PC-3 (cell line): ENCODE data around the gene CCDC74B. TPM values are rescaled to one million over a fixed set of nuclear protein-coding genes. Genes with fewer than 3 reads are reported as not detected.
"Not testable (repeated sequence)": the region's sequence is repeated elsewhere in the genome, so short reads cannot be mapped to it uniquely, and the experiment has no call there.

Source experiments
- ATAC-seq: fragments of 200-7000 bp; cut with Tn5 transposase; 2 replicates; pipeline ENCODE4 v1.9.1; 2020; ENCODE audit warnings: mild to moderate bottlenecking, moderate library complexity
- BruUV-seq: library from RNA; stranded (reverse); fragments of 400-500 nt; replicated peaks from 2 replicates; lab custom pipeline; 2021; lab: Mats Ljungman, UMichigan
- CTCF ChIA-PET: fragments of 300-600 bp; sonication (Branson Sonifier 250); formaldehyde crosslinking; loops from one replicate; lab custom pipeline; 2022; ENCODE audit warnings: antibody characterized with exemption; lab: Charles Lee
- POLR2A ChIA-PET: fragments of 300-600 bp; sonication (Branson Sonifier 250); formaldehyde crosslinking; loops from one replicate; lab custom pipeline; 2022; ENCODE audit warnings: antibody characterized with exemption; ENCODE audit not compliant: unreplicated experiment; lab: Charles Lee
- DNase-seq: peaks from one replicate; pipeline ENCODE4 v3.0.0-alpha.2; 2015
- H2AFZ ChIP-seq: fragments of 300-600 bp; sonication (generic); 2 replicates; pipeline ENCODE4 v1.6.0; 2016; ENCODE audit warnings: antibody characterized with exemption, low read length
- H3F3A ChIP-seq: fragments of 300-600 bp; sonication (generic); one replicate; pipeline ENCODE4 v1.6.0; 2017; ENCODE audit warnings: antibody characterized with exemption, low read length, control low read depth, mild to moderate bottlenecking; ENCODE audit not compliant: unreplicated experiment
- H3K27ac ChIP-seq: fragments of 300-600 bp; sonication (generic); 2 replicates; pipeline ENCODE4 v1.5.1; 2016; ENCODE audit warnings: mild to moderate bottlenecking, low read length
- H3K27me3 ChIP-seq: fragments of 300-600 bp; sonication (generic); 2 replicates; pipeline ENCODE4 v1.6.1; 2016; ENCODE audit warnings: low read length, mixed read lengths
- H3K36me3 ChIP-seq: fragments of 300-600 bp; sonication (generic); 2 replicates; pipeline ENCODE4 v1.6.1; 2016; ENCODE audit warnings: low read depth, mixed run types, low read length, mixed read lengths
- H3K4me1 ChIP-seq: fragments of 300-600 bp; sonication (generic); 2 replicates; pipeline ENCODE4 v1.5.1; 2016; ENCODE audit warnings: low read length; ENCODE audit not compliant: insufficient read depth
- H3K4me2 ChIP-seq: fragments of 300-600 bp; sonication (generic); 2 replicates; pipeline ENCODE4 v1.6.0; 2016; ENCODE audit warnings: low read length
- H3K4me3 ChIP-seq: fragments of 300-600 bp; sonication (generic); 2 replicates; pipeline ENCODE4 v1.5.1; 2016; ENCODE audit warnings: mild to moderate bottlenecking, low read length, mixed read lengths
- H3K79me2 ChIP-seq: fragments of 300-600 bp; sonication (generic); 2 replicates; pipeline ENCODE4 v1.6.1; 2017; ENCODE audit warnings: low read length, mixed read lengths
- H3K9ac ChIP-seq: fragments of 300-600 bp; sonication (generic); 2 replicates; pipeline ENCODE4 v1.6.0; 2016; ENCODE audit warnings: mild to moderate bottlenecking, low read length
- H3K9me2 ChIP-seq: fragments of 300-600 bp; sonication (generic); replicated peaks from 2 replicates; pipeline ENCODE4 v1.6.1; 2016; ENCODE audit warnings: mixed run types, low read length, mixed read lengths
- H3K9me3 ChIP-seq: fragments of 300-600 bp; sonication (generic); 2 replicates; pipeline ENCODE4 v1.6.1; 2016; ENCODE audit warnings: low read length, mixed read lengths
- H4K20me1 ChIP-seq: fragments of 300-600 bp; sonication (generic); 2 replicates; pipeline ENCODE4 v1.6.1; 2016; ENCODE audit warnings: low read length, mixed read lengths
- EZH2 ChIP-seq: fragments of 300-600 bp; sonication (generic); IDR thresholded peaks from one replicate; pipeline ENCODE4 v1.6.1; 2017; ENCODE audit warnings: antibody characterized with exemption, mild to moderate bottlenecking, low read length; ENCODE audit not compliant: unreplicated experiment
- EZH2phosphoT487 ChIP-seq: fragments of 300-600 bp; sonication (generic); IDR thresholded peaks from 2 replicates; pipeline ENCODE4 v1.6.1; 2018; ENCODE audit warnings: mild to moderate bottlenecking, antibody characterized with exemption, low read length, borderline replicate concordance
- intact Hi-C: fragments of 100-400 bp; cut with micrococcal nuclease; formaldehyde crosslinking; loops from 2 replicates; pipeline ENCODE4 v1.9.0; 2023
- total RNA-seq: library from RNA; depleted of rRNA; stranded (reverse); fragments of >200 nt; gene quantifications from 2 replicates; pipeline ENCODE4 v1.2.3, GENCODE V29; 2014
- TF ChIP-seq, protein P1 (sequence below): fragments of 300-600 bp; sonication (generic); conservative IDR thresholded peaks from 2 replicates; pipeline ENCODE4 v1.5.1; 2017; ENCODE audit warnings: antibody characterized with exemption, low read depth, mild to moderate bottlenecking, low read length

The CCDC74B gene
- total RNA-seq, 1 experiment from 2014 or later: 8.6 TPM

DNA sequence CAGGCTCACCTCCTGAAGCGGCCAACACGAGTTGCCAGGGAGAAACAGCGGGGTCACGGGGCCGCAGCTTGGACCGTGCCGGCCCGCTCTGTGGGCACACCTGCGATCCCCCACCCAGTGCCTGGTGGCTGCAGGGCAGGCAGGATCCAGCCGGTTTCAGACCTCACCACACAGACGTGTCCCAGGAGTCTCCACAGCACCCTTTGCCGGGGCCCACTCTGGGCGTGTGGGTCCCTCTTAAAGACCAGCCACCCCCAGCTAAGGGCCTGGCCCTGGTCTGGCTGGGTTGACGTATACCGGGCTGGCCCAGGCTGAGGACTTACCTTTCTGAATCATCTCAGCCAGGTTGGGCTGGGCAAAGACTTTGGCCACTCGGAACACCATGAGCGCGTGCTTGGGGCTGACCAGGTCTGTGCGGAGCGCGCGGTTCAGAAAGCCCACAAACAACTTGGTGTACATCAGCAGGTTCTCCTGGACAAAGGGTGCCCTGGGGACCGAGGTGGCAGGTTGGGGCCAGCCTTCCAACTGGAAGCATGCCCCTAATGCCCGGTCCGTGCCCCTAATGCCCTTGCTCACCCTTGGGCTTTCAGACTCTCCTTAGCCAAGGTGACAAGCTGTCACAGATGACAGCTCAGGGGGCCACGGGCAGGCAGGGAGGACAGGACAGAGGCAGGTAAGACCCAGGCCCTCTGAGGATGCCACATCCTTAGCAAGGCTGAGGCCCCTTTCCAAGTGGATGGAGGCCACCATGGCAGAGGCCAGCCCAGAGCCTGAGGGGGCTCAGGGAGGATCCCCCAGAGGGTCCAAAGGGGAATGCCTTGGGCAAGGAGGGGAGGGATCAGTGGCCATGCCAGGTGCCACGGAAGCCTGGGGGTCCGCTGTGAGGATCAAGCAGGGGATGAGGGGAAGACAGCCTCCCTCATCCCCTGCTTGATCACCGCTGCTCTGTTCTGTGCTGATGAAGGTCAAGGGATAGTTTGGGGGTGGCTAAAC, 10.2 kb upstream of the CCDC74B start:
- no peaks in the 10 kb centered on the region for H3K27me3 ChIP-seq
- ATAC-seq (no peak), DNase-seq (no peak)
- no peaks in the 10 kb centered on the region for H3K9me2 ChIP-seq
- POLR2A ChIA-PET: no interaction called here
- H3K4me2 ChIP-seq: no peak overlapping the region
- TF ChIP-seq EZH2 (no peak), EZH2phosphoT487 (no peak)
- TF ChIP-seq, protein P1, sequence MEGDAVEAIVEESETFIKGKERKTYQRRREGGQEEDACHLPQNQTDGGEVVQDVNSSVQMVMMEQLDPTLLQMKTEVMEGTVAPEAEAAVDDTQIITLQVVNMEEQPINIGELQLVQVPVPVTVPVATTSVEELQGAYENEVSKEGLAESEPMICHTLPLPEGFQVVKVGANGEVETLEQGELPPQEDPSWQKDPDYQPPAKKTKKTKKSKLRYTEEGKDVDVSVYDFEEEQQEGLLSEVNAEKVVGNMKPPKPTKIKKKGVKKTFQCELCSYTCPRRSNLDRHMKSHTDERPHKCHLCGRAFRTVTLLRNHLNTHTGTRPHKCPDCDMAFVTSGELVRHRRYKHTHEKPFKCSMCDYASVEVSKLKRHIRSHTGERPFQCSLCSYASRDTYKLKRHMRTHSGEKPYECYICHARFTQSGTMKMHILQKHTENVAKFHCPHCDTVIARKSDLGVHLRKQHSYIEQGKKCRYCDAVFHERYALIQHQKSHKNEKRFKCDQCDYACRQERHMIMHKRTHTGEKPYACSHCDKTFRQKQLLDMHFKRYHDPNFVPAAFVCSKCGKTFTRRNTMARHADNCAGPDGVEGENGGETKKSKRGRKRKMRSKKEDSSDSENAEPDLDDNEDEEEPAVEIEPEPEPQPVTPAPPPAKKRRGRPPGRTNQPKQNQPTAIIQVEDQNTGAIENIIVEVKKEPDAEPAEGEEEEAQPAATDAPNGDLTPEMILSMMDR: no peak
- BruUV-seq: no TSS peak
- H3K36me3 ChIP-seq: no peaks in the 10 kb centered on the region
- no peaks in the 10 kb centered on the region for H3F3A ChIP-seq
- intact Hi-C loops: no loop called here
- H3K79me2 ChIP-seq: no peaks in the 10 kb centered on the region
- H3K9ac ChIP-seq: no peak overlapping the region
- H3K9me3 ChIP-seq: no peaks in the 10 kb centered on the region
- H4K20me1 ChIP-seq: no peaks in the 10 kb centered on the region
- no peaks in the 10 kb centered on the region for H3K4me1 ChIP-seq
- no peak overlapping the region for H3K27ac ChIP-seq
- no peak overlapping the region for H2AFZ ChIP-seq
- H3K4me3 ChIP-seq: no peak overlapping the region
- CTCF ChIA-PET: no interaction called here

DNA sequence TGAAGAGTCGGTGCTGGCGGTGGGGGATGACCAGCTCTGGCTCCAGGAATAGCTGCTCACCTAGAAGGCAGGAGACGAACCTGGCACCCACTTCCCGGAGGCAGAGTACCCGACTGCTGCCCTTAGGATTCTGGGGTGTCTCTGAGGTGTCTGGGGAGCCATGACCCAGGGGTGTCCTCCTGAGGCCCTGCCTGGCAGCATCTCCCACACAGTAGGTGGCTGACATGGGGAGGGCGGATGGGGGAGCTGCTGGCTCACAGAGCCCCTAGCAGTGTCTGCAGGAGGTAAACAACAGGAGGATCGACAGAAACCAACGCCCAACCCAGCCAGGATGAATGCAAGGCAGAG, 9.5 kb upstream of the CCDC74B start:
- H3K27ac ChIP-seq, ATAC-seq, H3K4me3 ChIP-seq, POLR2A ChIA-PET, H3K9me2 ChIP-seq, DNase-seq, H3K27me3 ChIP-seq, H4K20me1 ChIP-seq, H3K79me2 ChIP-seq, H3F3A ChIP-seq, H3K4me1 ChIP-seq, intact Hi-C loops, H3K36me3 ChIP-seq, CTCF ChIA-PET, H2AFZ ChIP-seq, H3K9ac ChIP-seq, BruUV-seq, H3K4me2 ChIP-seq, H3K9me3 ChIP-seq: not testable (repeated sequence)

DNA sequence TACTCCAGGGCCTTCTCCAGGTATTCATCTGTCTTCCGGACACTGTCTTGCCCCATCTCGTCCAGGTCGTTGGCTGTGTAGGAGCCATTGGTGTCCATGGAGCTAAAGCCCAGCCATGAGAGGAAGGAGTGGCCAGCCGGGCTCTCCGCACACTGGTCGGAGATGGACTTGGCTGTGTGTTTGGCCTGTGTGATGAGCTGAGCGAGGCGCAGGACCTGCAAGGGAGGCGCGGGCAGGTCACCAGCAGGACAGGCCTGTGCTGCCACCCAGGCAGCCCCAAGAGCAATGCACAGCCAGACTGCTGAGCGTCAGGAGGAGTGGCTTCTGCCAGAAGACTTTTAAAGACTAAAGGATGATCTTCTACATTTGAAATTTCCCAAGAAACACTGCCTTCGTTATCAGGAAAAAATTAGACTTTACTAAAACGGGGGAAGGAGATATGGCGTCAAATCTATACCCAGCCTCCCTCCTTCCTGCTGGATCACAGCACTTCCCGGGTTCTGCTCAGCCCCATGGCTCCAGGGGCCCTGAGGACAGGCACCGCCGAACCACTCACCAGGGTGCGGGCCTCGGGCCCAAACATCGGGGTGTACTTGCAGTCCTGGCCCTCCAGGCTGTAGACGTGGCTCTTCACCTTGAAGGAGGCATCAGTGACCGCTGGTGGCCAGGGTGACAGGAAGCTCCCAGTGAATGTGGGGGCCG, 9.0 kb upstream of the CCDC74B start:
- H3F3A ChIP-seq, CTCF ChIA-PET, H2AFZ ChIP-seq, DNase-seq, H3K27me3 ChIP-seq, H3K4me2 ChIP-seq, H3K4me1 ChIP-seq, intact Hi-C loops, H4K20me1 ChIP-seq, H3K9ac ChIP-seq, H3K4me3 ChIP-seq, H3K9me3 ChIP-seq, POLR2A ChIA-PET, ATAC-seq, H3K79me2 ChIP-seq, H3K27ac ChIP-seq, H3K36me3 ChIP-seq, H3K9me2 ChIP-seq, BruUV-seq: not testable (repeated sequence)
